Fibroblast of lung (primary cell): ENCODE data around the gene C1orf167. TPM values are rescaled to one million over a fixed set of nuclear protein-coding genes. Genes with fewer than 3 reads are reported as not detected.

Experiments
- DNase-seq, 2 donors: peaks; one replicate each; pipeline versions ENCODE4 v3.0.0 to v3.0.0-alpha.2; 2010; ENCODE audit warnings: low read depth in 2 of 2
- H2AFZ ChIP-seq: 2 replicates; pipeline ENCODE4 v1.5.1; 2012; ENCODE audit warnings: low read length, control low read depth, inconsistent platforms
- H3K27ac ChIP-seq: 2 replicates; pipeline ENCODE4 v1.5.1; 2011; ENCODE audit warnings: low read length, control low read depth; ENCODE audit not compliant: insufficient read depth
- H3K27me3 ChIP-seq: 2 replicates; pipeline ENCODE4 v1.5.1; 2011; ENCODE audit warnings: mild to moderate bottlenecking, low read length; ENCODE audit not compliant: control insufficient read depth, insufficient read depth
- H3K36me3 ChIP-seq: 2 replicates; pipeline ENCODE4 v1.5.1; 2011; ENCODE audit warnings: low read length; ENCODE audit not compliant: control insufficient read depth, insufficient read depth
- H3K4me1 ChIP-seq: 2 replicates; pipeline ENCODE4 v1.5.1; 2011; ENCODE audit warnings: low read length; ENCODE audit not compliant: control insufficient read depth, insufficient read depth; ENCODE audit errors: extremely low read depth
- H3K4me2 ChIP-seq: 2 replicates; pipeline ENCODE4 v1.5.1; 2011; ENCODE audit warnings: low read length, control low read depth; ENCODE audit not compliant: insufficient read depth; ENCODE audit errors: extremely low read depth
- H3K4me3 ChIP-seq, 4 experiments: fragments of 200-600 bp in 1 of 4; sonication (generic) in 1 of 4; replicated peaks in 1 of 4; 2 replicates each; pipeline ENCODE4 v1.5.1; 2011 to 2016; ENCODE audit warnings: low read length in 4 of 4, low read depth in 3 of 4, mild to moderate bottlenecking in 3 of 4, control low read depth in 2 of 4, inconsistent platforms in 1 of 4, mixed read lengths in 1 of 4; ENCODE audit not compliant: insufficient read depth in 1 of 4; ENCODE audit errors: control extremely low read depth in 1 of 4
- H3K79me2 ChIP-seq: 2 replicates; pipeline ENCODE4 v1.5.1; 2012; ENCODE audit warnings: mild to moderate bottlenecking, low read length, inconsistent platforms; ENCODE audit not compliant: control insufficient read depth, insufficient read depth
- H3K9ac ChIP-seq: 2 replicates; pipeline ENCODE4 v1.5.1; 2011; ENCODE audit warnings: mild to moderate bottlenecking, low read length, control low read depth; ENCODE audit not compliant: insufficient read depth
- H3K9me3 ChIP-seq: 2 replicates; pipeline ENCODE4 v1.5.1; 2012; ENCODE audit warnings: low read depth, low read length; ENCODE audit not compliant: control insufficient read depth, insufficient read depth
- H4K20me1 ChIP-seq: 2 replicates; pipeline ENCODE4 v1.5.1; 2011; ENCODE audit warnings: low read length; ENCODE audit not compliant: control insufficient read depth, insufficient read depth; ENCODE audit errors: extremely low read depth
- EZH2 ChIP-seq: IDR thresholded peaks from 2 replicates; pipeline ENCODE4 v1.5.1; 2012; ENCODE audit warnings: low read length, control low read depth, mild to moderate bottlenecking; ENCODE audit errors: missing control alignments
- polyA plus RNA-seq, 2 donors: library from polyadenylated mRNA; depleted of rRNA in 1 of 2; stranded (reverse) in 1 of 2; unstranded in 1 of 2; fragments of >200 nt; gene quantifications; 2 replicates each; pipeline ENCODE4 v1.2.1, GENCODE V29; 2011 to 2012; ENCODE audit warnings: missing spikeins in 1 of 2
- total RNA-seq: library from RNA; depleted of rRNA; stranded (reverse); fragments of >200 nt; gene quantifications from 2 replicates; pipeline ENCODE4 v1.2.1, GENCODE V29; 2014
- TF ChIP-seq, protein P1 (sequence below), 2 donors: IDR thresholded peaks in 1 of 2; conservative IDR thresholded peaks in 1 of 2; 1 replicate in 1 of 2; 2 replicates in 1 of 2; pipeline ENCODE4 v1.5.1; 2011 to 2012; ENCODE audit warnings: low read length in 2 of 2, control low read depth in 1 of 2, inconsistent platforms in 1 of 2, low read depth in 1 of 2, mild to moderate bottlenecking in 1 of 2

The C1orf167 gene
- total and polyA plus RNA-seq, 2 donors (not counting 1 experiment from before 2014, with no cell fraction given), result 0.39 to 0.99 TPM

DNA sequence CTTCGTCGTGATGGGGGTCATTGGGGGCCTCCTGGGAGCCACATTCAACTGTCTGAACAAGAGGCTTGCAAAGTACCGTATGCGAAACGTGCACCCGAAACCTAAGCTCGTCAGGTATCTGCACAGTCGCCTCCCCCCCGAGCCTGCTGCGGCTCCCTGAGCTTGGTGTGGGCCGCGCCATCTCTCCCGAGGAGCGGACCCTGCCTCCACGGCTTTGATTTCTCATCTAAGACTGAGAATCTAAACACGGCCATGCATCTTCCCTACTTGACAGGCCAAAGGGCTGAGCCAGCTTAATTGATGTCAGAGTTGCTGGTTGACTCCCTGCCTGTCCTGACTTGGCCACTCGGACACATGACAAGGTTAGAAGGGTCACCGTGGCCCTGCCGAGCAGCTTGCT lies 66.5 kb downstream of the C1orf167 start:
- Histone ChIP-seq H3K79me2 (no peaks in the 10 kb centered on the region), H4K20me1 (no peaks in the 10 kb centered on the region), H3K36me3 (peaks cover 26% of the 10 kb centered on the region), H3K4me1 (no peaks in the 10 kb centered on the region), H3K4me2 (no peak overlapping the region), H3K9ac (no peak overlapping the region), H3K4me3 (no peak overlapping the region), H2AFZ (no peak overlapping the region), H3K27ac (no peak overlapping the region), H3K9me3 (no peaks in the 10 kb centered on the region), H3K27me3 (no peaks in the 10 kb centered on the region)
- no peak for DNase-seq
- TF ChIP-seq, protein P1, sequence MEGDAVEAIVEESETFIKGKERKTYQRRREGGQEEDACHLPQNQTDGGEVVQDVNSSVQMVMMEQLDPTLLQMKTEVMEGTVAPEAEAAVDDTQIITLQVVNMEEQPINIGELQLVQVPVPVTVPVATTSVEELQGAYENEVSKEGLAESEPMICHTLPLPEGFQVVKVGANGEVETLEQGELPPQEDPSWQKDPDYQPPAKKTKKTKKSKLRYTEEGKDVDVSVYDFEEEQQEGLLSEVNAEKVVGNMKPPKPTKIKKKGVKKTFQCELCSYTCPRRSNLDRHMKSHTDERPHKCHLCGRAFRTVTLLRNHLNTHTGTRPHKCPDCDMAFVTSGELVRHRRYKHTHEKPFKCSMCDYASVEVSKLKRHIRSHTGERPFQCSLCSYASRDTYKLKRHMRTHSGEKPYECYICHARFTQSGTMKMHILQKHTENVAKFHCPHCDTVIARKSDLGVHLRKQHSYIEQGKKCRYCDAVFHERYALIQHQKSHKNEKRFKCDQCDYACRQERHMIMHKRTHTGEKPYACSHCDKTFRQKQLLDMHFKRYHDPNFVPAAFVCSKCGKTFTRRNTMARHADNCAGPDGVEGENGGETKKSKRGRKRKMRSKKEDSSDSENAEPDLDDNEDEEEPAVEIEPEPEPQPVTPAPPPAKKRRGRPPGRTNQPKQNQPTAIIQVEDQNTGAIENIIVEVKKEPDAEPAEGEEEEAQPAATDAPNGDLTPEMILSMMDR (conservative IDR thresholded peaks at IDR 0.05 in 1 of 2, IDR thresholded peaks at IDR 0.05 in 1 of 2; ENCODE audit: low read depth in 1 of 2, low read length in 2 of 2), result no peak
- no peak for TF ChIP-seq EZH2

DNA sequence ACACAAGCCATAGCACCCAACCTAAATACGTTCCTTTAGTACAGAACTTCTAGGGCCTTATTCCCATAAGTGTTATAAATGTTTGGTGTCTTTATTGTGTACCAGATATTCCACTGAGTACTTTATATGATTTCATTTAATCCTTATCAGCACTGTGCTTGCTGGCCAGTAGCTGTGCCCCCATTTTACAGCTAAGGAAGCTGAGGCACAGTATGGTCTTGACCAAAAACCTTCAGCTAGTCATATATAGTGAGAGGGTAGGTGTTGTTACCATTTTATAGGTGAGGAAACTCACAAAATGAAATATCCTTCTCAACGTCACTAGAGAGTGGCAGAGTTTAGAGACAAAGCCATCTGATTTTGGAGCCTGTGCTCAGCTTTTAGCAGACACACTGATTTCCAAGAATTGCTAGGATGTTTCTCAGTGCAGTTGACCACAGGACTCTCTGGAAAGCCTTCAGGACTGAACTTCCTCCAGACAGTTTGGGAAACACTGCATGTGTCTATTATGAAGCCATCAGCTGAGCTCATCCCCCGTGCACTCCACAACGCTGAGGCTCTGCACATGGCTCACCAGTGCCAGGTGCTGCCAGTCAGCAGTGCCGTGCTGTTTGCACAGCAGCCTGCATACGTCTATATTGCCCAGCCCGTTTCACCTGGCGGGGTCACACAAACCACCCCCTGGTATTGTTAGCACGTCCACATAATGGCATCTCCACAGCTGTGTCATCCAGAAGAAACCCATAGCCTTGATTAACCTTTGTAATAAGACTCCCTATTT lies 70.1 kb downstream of the C1orf167 start:
- TF ChIP-seq EZH2, result no peak
- TF ChIP-seq, protein P1 (conservative IDR thresholded peaks at IDR 0.05 in 1 of 2, IDR thresholded peaks at IDR 0.05 in 1 of 2; ENCODE audit: low read depth in 1 of 2, low read length in 2 of 2), result no peak
- H3K9ac ChIP-seq, result no peak overlapping the region
- H3K4me3 ChIP-seq, result no peak overlapping the region
- no peak overlapping the region for H3K27ac ChIP-seq
- H3K27me3 ChIP-seq, result no peaks in the 10 kb centered on the region
- DNase-seq, result no peak
- no peaks in the 10 kb centered on the region for H3K4me1 ChIP-seq
- no peak overlapping the region for H2AFZ ChIP-seq
- no peaks in the 10 kb centered on the region for H3K79me2 ChIP-seq
- peaks cover 34% of the 10 kb centered on the region for H3K36me3 ChIP-seq
- H3K4me2 ChIP-seq, result no peak overlapping the region
- no peaks in the 10 kb centered on the region for H4K20me1 ChIP-seq
- no peaks in the 10 kb centered on the region for H3K9me3 ChIP-seq

DNA sequence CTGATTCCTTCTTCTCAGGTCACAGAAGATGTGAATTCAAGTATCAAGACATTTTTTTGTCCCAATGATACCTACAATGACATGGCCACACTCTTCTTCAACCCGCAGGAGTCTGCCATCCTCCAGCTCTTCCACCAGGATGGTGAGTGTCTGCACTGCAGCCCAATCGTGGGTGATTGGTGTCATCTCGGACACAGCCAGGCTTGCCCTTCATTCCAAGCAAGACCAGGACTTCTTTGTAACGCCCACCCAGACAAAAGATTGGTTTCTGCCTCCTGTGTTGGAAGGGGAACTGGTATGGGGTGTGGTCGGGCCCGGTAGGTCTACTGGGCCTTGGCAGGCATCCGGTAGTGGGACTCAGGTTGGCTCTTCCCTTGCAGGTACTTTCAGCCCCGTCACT lies 71.5 kb downstream of the C1orf167 start:
- Histone ChIP-seq H3K9ac (no peak overlapping the region), H4K20me1 (no peaks in the 10 kb centered on the region), H3K27ac (no peak overlapping the region), H3K9me3 (no peaks in the 10 kb centered on the region), H3K4me2 (no peak overlapping the region), H3K36me3 (peaks cover 41% of the 10 kb centered on the region), H2AFZ (no peak overlapping the region), H3K4me3 (no peak overlapping the region), H3K4me1 (no peaks in the 10 kb centered on the region), H3K79me2 (no peaks in the 10 kb centered on the region), H3K27me3 (no peaks in the 10 kb centered on the region)
- TF ChIP-seq, protein P1 (conservative IDR thresholded peaks at IDR 0.05 in 1 of 2, IDR thresholded peaks at IDR 0.05 in 1 of 2; ENCODE audit: low read depth in 1 of 2, low read length in 2 of 2), result no peak
- no peak for TF ChIP-seq EZH2
- no peak for DNase-seq
